B cell (primary cell): ENCODE measurements around the gene PPP1R9A. TPM values are rescaled to one million over a fixed set of nuclear protein-coding genes. Genes with fewer than 3 reads are reported as not detected.

Experiments
- ATAC-seq: fragments of 200-7000 bp; cut with Tn5 transposase; one replicate; pipeline ENCODE4 v1.10.0; 2021; ENCODE audit warnings: low read depth, mild to moderate bottlenecking, moderate number of reproducible peaks, moderate library complexity
- CTCF ChIA-PET: fragments of 350-600 bp; sonication (Branson Sonifier 250); formaldehyde crosslinking; loops from one replicate; lab custom pipeline; 2021; ENCODE audit warnings: antibody characterized with exemption, inconsistent platforms; lab: Charles Lee
- POLR2A ChIA-PET: fragments of 350-600 bp; sonication (Branson Sonifier 250); formaldehyde crosslinking; loops from one replicate; lab custom pipeline; 2021; ENCODE audit warnings: antibody characterized with exemption; lab: Charles Lee
- DNase-seq: peaks from one replicate; pipeline ENCODE4 v3.0.0; 2013
- H2AFZ ChIP-seq: 2 replicates; pipeline ENCODE4 v1.6.1; 2012; ENCODE audit warnings: mild to moderate bottlenecking, low read depth, low read length; ENCODE audit not compliant: insufficient read depth, poor library complexity, severe bottlenecking
- H3K27ac ChIP-seq, 2 donors: 1 replicate in 1 of 2; 2 replicates in 1 of 2; pipeline ENCODE4 v1.5.1; 2012 to 2013; ENCODE audit warnings: low read length in 2 of 2, mild to moderate bottlenecking in 2 of 2, moderate library complexity in 1 of 2
- H3K27me3 ChIP-seq, 4 experiments: fragments of 200-600 bp in 1 of 4; sonication (generic) in 1 of 4; replicated peaks in 1 of 4; 1 replicate in 2 of 4; 2 replicates in 2 of 4; pipeline versions ENCODE4 v1.6.1 to v1.7.0; 2013 to 2016; ENCODE audit warnings: low read length in 3 of 4, mild to moderate bottlenecking in 2 of 4, mixed read lengths in 1 of 4, moderate library complexity in 1 of 4; ENCODE audit not compliant: insufficient read depth in 4 of 4, control insufficient read depth in 3 of 4; ENCODE audit errors: control extremely low read depth in 1 of 4
- H3K36me3 ChIP-seq, 2 experiments: replicated peaks in 1 of 2; 1 replicate in 1 of 2; 2 replicates in 1 of 2; pipeline versions ENCODE4 v1.6.1 to v1.7.1; 2013; ENCODE audit warnings: low read length in 1 of 2; ENCODE audit not compliant: insufficient read depth in 2 of 2, control insufficient read depth in 1 of 2; ENCODE audit errors: control extremely low read depth in 1 of 2, extremely low read depth in 1 of 2
- H3K4me1 ChIP-seq, 2 donors: fragments of 200-600 bp in 1 of 2; sonication (generic) in 1 of 2; 1 replicate in 1 of 2; 2 replicates in 1 of 2; pipeline versions ENCODE4 v1.5.1 to v1.6.1; 2013 to 2017; ENCODE audit warnings: low read length in 2 of 2; ENCODE audit not compliant: control insufficient read depth in 2 of 2, insufficient read depth in 2 of 2
- H3K4me2 ChIP-seq: replicated peaks from 2 replicates; pipeline ENCODE3; 2012; ENCODE audit warnings: mild to moderate bottlenecking, low read depth, low read length; ENCODE audit not compliant: poor library complexity, severe bottlenecking
- H3K4me3 ChIP-seq, 5 experiments: fragments of 200-600 bp in 1 of 5; sonication (generic) in 1 of 5; 1 replicate in 3 of 5; 2 replicates in 2 of 5; pipeline versions ENCODE4 v1.5.1 to v1.7.0; 2011 to 2016; ENCODE audit warnings: low read length in 4 of 5, mild to moderate bottlenecking in 4 of 5, low read depth in 2 of 5, control low read depth in 1 of 5, moderate library complexity in 1 of 5; ENCODE audit not compliant: insufficient read depth in 1 of 5; ENCODE audit errors: control extremely low read depth in 1 of 5, extremely low read depth in 1 of 5
- H3K79me2 ChIP-seq: fragments of 200-600 bp; sonication (generic); one replicate; pipeline ENCODE4 v1.6.0; 2016; ENCODE audit warnings: low read length; ENCODE audit not compliant: control insufficient read depth, insufficient read depth
- H3K9ac ChIP-seq: fragments of 200-600 bp; sonication (generic); 2 replicates; pipeline ENCODE4 v1.6.1; 2017; ENCODE audit warnings: mild to moderate bottlenecking, low read length, moderate library complexity
- H3K9me3 ChIP-seq, 3 donors: one replicate each; pipeline versions ENCODE4 v1.6.1 to v1.7.1; 2013; ENCODE audit warnings: low read length in 2 of 3; ENCODE audit not compliant: control insufficient read depth in 2 of 3, insufficient read depth in 1 of 3; ENCODE audit errors: control extremely low read depth in 1 of 3
- H4K20me1 ChIP-seq: 2 replicates; pipeline ENCODE4 v1.6.0; 2012; ENCODE audit warnings: mild to moderate bottlenecking, low read length; ENCODE audit not compliant: insufficient read depth, control insufficient read depth, poor library complexity, severe bottlenecking
- H3K27ac Mint-ChIP-seq: one replicate; pipeline ENCODE4 v1.8.0; 2021; ENCODE audit warnings: mixed read lengths
- H3K27me3 Mint-ChIP-seq: one replicate; pipeline ENCODE4 v1.8.0; 2021; ENCODE audit warnings: mixed read lengths
- H3K4me1 Mint-ChIP-seq: one replicate; pipeline ENCODE4 v1.8.0; 2021; ENCODE audit warnings: mixed read lengths
- H3K4me3 Mint-ChIP-seq: one replicate; pipeline ENCODE4 v1.8.0; 2021; ENCODE audit warnings: mixed read lengths
- H3K9me3 Mint-ChIP-seq: one replicate; pipeline ENCODE4 v1.8.0; 2022; ENCODE audit warnings: mixed read lengths; ENCODE audit not compliant: insufficient read depth
- EZH2 ChIP-seq: IDR thresholded peaks from 2 replicates; pipeline ENCODE4 v1.6.1; 2012; ENCODE audit warnings: borderline replicate concordance, low read depth, mild to moderate bottlenecking, moderate library complexity, low read length; ENCODE audit not compliant: insufficient read depth, poor library complexity, severe bottlenecking
- WGBS: methylation state at CpG from one replicate; pipeline ENCODE4 v1.1.5; 2013; ENCODE audit warnings: missing lambda C conversion rate; ENCODE audit not compliant: insufficient coverage; 5-methylcytosine and 5-hydroxymethylcytosine counted together
- intact Hi-C: fragments of 100-400 bp; cut with micrococcal nuclease; formaldehyde crosslinking; loops from one replicate; pipeline ENCODE4 v1.10.0; 2022
- polyA plus RNA-seq: library from polyadenylated mRNA; depleted of rRNA; stranded (reverse); fragments of >200 nt; gene quantifications from 2 replicates; pipeline ENCODE4 v1.2.3, GENCODE V29; 2012
- total RNA-seq, 2 donors: library from RNA; stranded (reverse); fragments of 120-200 nt in 1 of 2; gene quantifications; 1 replicate in 1 of 2; 2 replicates in 1 of 2; pipeline versions ENCODE4 v1.2.3 to v1.2.4, GENCODE V29; 2013 to 2022
- TF ChIP-seq, protein P1 (sequence below): fragments of 200-600 bp; IDR thresholded peaks from one replicate; pipeline ENCODE4 v1.8.0; 2022; ENCODE audit warnings: antibody characterized with exemption, mild to moderate bottlenecking

PPP1R9A gene
- total and polyA plus RNA-seq, 2 donors (not counting 1 experiment from before 2014, with no cell fraction given), result 1.1 to 4.8 TPM

GRCh38 chr7:94957061-94957460 lies 49.7 kb downstream of the PPP1R9A start:
- Histone ChIP-seq H3K9me3 (no peaks in the 10 kb centered on the region), H3K27me3 (no peaks in the 10 kb centered on the region)
- POLR2A ChIA-PET, result no interaction called here

DNA sequence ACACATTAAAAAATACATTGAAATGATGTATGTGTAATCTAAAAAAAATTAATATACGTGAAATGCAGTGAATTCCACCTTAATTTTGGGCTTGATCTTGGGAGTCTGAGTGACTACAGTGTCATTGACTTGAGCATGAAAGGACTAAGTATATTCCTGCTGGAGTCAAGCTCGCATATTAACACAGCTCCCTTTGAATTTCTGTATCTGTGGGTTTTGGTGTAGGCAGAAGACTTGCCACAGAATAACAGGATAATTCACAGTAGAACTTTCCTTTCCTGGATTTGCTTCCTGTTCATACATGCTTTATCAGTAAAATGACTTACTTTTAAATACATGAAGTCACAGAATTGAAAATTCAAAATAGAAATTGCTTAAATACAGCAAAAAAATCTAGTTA lies 55.3 kb downstream of the PPP1R9A start:
- H3K9me3 Mint-ChIP-seq, result peaks cover 8% of the 10 kb centered on the region
- Histone ChIP-seq H3K4me1 (no peaks in the 10 kb centered on the region), H3K27me3 (no peaks in the 10 kb centered on the region), H2AFZ (no peak overlapping the region), H3K9me3 (no peaks in the 10 kb centered on the region), H3K27ac (no peak overlapping the region), H3K79me2 (no peaks in the 10 kb centered on the region), H3K4me2 (no peak overlapping the region), H4K20me1 (no peaks in the 10 kb centered on the region), H3K36me3 (no peaks in the 10 kb centered on the region), H3K4me3 (no peak overlapping the region), H3K9ac (no peak overlapping the region)
- CTCF ChIA-PET, result no interaction called here
- no peaks in the 10 kb centered on the region for H3K27me3 Mint-ChIP-seq
- POLR2A ChIA-PET, result no interaction called here
- intact Hi-C loops, result no loop called here
- TF ChIP-seq, protein P1, sequence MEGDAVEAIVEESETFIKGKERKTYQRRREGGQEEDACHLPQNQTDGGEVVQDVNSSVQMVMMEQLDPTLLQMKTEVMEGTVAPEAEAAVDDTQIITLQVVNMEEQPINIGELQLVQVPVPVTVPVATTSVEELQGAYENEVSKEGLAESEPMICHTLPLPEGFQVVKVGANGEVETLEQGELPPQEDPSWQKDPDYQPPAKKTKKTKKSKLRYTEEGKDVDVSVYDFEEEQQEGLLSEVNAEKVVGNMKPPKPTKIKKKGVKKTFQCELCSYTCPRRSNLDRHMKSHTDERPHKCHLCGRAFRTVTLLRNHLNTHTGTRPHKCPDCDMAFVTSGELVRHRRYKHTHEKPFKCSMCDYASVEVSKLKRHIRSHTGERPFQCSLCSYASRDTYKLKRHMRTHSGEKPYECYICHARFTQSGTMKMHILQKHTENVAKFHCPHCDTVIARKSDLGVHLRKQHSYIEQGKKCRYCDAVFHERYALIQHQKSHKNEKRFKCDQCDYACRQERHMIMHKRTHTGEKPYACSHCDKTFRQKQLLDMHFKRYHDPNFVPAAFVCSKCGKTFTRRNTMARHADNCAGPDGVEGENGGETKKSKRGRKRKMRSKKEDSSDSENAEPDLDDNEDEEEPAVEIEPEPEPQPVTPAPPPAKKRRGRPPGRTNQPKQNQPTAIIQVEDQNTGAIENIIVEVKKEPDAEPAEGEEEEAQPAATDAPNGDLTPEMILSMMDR, result no peak
- TF ChIP-seq EZH2, result no peak
- H3K27ac Mint-ChIP-seq, result no peak overlapping the region
- ATAC-seq, result no peak
- DNase-seq, result no peak
- no peaks in the 10 kb centered on the region for H3K4me1 Mint-ChIP-seq
- 100% methylated on average over 1 of the region's 2 CpGs for WGBS
- no peak overlapping the region for H3K4me3 Mint-ChIP-seq

More at GRCh38 chr7:94957061-94957460, 49.7 kb downstream of the PPP1R9A start:
- Histone ChIP-seq H3K36me3 (no peaks in the 10 kb centered on the region), H3K4me1 (no peaks in the 10 kb centered on the region), H3K4me3 (no peak overlapping the region), H3K9ac (no peak overlapping the region), H4K20me1 (no peaks in the 10 kb centered on the region), H2AFZ (no peak overlapping the region), H3K27ac (no peak overlapping the region), H3K79me2 (no peaks in the 10 kb centered on the region), H3K4me2 (no peak overlapping the region)
- Mint-ChIP-seq H3K9me3 (peaks cover 7% of the 10 kb centered on the region), H3K27ac (no peak overlapping the region), H3K4me3 (no peak overlapping the region), H3K4me1 (no peaks in the 10 kb centered on the region), H3K27me3 (no peaks in the 10 kb centered on the region)
- no CpG with 5 or more reads among the region's 1 CpG for WGBS
- DNase-seq (no peak), ATAC-seq (no peak)
- TF ChIP-seq, protein P1, result no peak
- no peak for TF ChIP-seq EZH2
- CTCF ChIA-PET, result no interaction called here
- intact Hi-C loops, result no loop called here
